Measurements from ENCODE around the gene RRP1B.
"Not testable (repeated sequence)": the region's sequence is repeated elsewhere in the genome, so short reads cannot be mapped to it uniquely, and the experiment has no call there.

The RRP1B gene

DNA sequence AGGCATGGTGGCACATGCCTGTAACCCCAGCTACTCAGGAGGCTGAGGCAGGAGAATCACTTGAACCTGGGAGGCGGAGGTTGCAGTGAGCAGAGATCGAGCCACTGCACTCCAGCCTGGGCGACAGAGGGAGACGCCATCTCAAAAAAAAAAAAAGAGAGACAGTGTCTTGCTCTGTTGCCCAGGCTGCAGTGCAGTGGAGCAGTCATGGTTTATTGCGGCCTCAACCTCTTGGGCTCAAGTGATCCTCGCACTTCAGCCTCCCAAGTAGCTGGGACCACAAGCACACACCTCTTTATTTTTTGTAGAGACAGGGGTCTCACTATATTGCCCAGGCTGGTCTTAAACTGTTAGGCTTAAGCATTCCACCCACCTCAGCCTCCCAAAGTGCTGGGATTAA lies 21.1 kb downstream of the RRP1B start:
- not testable (repeated sequence) for DNase-seq

DNA sequence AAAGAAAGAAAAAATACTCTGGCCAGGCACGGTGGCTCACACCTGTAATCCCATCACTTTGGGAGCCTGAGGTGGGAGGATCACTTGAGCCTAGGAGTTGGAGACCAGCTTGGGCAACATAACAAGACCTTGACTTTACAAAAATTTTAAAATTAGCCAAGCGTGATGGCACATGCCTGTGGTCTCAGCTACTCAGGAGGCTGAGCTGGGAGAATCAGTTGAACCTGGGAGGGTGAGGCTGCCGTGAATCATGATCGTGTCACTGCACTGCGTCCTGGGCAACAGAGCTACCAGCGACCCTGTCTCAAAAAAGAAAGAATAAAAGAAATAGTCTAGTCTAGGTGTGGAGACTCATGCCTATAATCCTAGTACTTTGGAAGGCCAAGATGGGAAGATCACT lies 22.3 kb downstream of the RRP1B start:
- no peak for DNase-seq

DNA sequence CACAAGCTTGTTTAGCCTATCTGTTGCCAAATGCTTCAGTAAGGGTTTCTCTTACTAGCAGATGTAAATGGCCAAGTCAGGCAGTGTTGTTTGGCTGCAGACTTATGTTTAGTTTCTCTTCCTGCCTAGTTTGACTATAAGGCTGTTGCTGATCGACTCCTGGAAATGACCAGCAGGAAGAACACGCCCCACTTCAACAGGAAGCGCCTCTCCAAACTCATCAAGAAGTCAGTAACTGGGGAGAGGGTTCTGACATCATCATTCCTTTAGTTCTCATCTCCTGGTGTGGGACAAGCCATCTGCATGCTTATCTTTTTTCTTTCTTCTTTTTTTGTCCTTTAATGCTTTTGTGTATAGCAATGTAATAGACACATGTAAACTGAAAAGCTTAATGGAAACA lies 25.1 kb downstream of the RRP1B start:
- DNase-seq, result no peak

DNA sequence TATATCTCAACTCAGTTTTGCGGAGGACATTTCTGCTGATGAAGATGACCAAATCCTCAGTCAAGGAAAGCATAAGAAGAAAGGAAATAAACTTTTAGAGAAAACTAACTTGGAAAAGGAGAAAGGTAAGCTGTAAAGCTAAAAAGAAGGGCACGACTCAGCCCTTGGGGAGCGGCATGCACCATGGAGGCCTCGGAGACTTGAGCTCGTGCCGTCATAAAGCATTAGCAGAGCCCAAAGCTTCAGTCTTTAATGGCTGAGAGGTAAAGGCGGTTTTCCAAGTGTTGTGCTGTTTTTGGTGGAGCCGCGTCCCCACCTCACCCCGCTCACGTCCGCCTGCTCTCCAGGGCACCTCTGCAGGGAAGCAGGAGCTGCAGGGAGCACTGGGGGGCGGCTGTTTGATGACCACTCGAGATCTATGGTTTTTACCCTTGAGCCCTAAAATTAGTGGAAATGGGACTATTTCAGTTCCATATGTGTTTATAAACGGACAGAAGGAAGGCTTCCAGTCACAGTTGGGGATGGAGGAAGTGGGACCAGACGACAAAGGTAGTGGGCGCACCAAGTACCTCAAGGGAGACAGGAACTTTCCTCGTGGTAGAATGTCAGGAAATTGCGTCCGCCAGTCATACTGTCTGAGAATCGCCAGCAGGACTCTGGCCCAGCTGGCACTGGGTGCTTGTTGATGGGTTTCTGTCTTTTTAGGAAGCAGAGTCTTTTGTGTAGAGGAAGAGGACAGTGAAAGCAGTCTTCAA lies 27.6 kb downstream of the RRP1B start:
- DNase-seq, result no peak

DNA sequence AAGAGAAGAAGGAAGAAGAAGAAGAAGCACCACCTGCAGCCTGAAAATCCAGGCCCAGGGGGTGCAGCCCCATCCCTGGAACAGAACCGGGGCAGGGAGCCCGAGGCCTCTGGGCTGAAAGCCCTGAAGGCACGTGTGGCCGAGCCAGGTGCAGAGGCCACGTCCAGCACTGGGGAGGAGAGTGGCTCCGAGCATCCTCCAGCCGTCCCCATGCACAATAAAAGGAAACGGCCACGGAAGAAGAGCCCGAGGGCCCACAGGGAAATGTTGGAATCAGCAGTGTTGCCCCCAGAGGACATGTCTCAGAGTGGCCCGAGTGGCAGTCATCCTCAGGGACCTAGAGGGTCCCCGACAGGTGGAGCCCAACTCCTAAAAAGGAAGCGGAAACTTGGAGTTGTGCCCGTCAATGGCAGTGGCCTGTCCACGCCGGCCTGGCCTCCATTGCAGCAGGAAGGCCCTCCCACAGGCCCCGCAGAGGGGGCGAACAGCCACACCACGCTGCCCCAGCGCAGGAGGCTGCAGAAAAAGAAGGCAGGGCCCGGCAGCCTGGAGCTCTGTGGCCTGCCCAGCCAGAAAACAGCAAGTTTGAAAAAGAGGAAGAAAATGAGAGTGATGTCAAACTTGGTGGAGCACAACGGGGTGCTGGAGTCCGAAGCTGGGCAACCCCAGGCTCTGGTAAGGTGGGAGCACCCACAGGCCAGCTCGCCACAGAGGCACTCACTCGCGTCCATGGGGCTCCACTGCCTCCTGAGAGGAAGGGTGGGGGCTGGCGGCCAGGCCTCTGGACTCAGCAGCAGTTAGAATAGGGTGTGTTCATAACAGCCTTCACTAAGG lies 28.4 kb downstream of the RRP1B start:
- no peak for DNase-seq

DNA sequence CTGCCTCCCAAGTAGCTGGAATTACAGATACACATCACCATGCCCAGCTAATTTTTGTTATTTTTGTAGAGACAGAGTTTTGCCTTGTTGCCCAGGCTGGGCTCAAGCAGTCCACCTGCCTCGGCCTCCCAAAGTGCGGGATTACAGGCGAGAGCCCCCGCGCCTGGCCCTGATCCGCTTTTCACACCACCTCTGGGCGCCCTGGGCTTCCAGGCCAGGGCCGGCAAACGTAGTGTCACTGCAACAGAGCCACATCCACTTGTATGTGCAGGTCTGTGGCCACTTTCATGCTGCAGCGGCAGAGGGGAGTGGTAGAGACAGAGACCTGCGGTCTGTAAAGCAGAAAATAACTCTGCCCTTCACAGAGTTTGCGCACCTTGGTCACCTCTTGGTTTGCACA lies 29.5 kb downstream of the RRP1B start:
- no peak for DNase-seq

DNA sequence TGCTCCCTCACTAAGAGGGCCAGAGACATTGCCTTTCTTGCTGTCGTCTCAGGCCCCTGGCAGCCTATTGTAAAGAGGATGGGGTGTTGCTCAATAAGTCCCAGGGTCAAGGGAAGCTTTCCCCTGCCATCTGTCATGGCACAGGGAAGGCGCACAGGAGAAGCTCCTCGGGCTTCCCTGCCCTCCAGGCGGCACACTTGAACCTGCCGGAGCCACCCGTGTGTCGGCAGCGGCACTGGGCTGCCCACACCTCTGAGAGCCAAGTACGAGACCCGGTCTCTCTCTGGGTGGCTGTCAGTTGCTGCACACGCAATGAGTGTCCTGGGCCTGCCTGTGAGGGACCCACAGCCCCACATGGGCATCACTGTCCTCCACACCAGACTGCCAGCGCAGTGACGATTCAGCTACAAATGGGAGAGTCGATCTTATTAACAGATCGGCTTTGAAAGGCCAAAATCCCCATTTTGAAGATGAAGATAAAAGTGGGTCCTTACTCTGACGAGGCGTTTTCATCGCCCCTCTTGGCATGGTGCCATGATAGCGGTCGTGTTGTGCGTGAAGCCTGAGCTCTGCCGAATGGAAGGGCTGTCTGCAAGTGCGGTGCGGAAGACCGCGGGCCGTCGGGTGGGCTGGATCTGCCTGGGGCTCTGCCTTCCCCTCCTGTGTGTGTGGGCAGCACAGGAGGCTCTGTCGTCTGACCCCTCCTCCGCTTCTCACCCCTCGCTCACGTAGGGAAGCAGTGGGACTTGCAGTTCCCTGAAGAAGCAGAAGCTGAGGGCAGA lies 30.4 kb downstream of the RRP1B start:
- DNase-seq, result no peak

DNA sequence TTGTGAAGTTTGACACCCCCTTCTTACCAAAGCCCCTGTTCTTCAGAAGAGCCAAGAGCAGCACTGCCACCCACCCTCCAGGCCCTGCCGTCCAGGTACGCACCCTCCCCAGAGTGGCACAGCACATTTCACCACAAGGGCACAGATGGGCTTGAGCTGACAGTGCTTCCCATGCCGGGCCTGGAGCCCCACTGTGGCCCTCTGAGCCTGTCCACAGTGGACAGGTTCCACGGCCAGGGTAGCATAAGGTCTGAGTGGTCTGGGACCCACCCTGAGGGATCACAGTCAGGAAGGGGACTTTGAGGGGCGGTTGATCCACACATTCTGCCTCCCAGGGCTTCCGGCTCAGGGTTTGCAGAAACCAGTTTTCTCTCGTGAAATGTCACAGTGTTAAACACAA lies 31.0 kb downstream of the RRP1B start:
- DNase-seq, result no peak

DNA sequence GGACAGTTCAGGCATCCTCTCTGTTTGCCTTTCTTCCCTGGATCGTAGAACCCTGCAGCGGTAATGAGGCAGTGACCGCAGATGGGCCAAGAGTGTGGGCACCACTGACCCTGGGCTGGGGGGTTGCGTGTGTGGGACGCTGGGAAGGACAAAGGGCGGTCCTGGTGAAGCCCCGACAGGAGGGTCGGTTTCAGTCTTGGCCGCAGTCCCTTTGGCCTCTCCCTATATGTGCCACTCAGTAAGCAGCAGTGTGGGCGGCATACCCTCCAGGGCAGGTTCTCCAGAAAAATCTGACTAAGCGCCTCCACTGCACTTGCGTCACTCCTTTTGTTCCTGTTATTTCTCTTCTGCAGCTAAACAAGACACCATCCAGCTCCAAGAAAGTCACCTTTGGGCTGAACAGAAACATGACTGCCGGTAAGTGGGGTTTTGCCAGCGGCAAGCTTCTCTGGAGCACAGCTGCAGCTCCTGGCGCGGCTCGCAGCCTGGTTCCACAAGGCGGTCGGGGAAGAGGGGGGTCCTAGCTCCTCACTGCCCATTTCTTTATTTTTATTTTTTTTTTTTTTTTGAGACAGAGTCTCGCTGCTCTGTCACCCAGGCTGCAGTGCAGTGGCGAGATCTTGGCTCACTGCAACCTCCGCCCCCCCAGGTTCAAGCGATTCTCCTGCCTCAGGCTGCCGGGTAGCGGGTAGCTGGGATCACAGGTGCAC lies 31.9 kb downstream of the RRP1B start:
- DNase-seq, result no peak

DNA sequence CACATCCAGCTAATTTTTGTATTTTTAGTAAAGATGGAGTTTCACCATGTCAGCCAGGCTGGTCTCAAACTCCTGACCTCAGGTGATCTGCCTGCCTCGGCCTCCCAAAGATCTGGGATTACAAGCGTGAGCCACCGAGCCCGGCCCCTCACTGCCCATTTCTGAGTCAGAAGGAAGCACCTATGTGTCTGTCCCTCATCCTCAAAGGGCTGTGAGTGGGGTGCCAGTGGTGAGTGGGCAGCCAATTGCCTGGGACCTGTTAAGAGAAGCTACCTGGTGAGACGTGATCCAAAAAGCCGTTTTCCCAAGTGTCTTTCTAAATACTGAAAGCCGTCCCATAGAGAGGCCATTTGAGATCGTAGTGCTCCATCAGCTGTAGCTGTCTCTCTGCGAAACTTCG lies 32.4 kb downstream of the RRP1B start:
- DNase-seq, result no peak

DNA sequence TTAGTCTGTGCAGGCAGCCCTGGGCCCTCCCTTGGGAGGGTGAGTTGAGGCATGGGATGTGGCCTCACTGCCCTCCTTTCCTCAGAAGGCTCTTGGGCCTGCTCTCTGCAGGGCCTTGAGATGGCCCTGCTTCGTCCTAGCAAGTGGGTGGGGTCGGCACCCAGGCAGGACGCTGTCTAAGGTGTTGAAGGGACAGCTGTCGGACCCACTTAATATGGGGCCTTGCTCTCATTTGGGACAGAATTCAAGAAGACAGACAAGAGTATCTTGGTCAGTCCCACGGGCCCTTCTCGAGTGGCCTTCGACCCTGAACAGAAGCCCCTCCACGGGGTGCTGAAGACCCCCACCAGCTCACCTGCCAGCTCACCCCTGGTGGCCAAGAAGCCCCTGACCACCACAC lies 33.6 kb downstream of the RRP1B start:
- no peak for DNase-seq

DNA sequence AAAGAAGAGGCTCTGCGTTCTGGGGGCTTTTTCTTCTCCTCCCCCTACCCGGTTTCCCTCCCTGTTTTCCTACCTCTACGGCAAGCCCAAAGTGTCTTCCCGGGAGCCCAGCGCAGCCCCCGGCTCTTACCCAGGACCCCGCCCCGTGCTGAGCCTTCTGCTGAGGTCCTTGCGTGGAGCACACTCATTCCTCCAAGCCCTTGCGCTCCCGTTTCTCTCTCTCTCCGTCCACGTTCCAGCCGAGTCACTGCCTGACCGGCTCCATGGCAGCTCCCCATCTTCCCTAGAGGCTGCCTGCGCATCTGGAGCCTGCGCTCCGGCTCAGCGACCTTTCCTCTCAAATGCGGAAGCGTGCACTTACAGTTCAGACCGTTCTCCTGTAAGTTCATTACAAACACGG lies 34.6 kb downstream of the RRP1B start:
- no peak for DNase-seq

DNA sequence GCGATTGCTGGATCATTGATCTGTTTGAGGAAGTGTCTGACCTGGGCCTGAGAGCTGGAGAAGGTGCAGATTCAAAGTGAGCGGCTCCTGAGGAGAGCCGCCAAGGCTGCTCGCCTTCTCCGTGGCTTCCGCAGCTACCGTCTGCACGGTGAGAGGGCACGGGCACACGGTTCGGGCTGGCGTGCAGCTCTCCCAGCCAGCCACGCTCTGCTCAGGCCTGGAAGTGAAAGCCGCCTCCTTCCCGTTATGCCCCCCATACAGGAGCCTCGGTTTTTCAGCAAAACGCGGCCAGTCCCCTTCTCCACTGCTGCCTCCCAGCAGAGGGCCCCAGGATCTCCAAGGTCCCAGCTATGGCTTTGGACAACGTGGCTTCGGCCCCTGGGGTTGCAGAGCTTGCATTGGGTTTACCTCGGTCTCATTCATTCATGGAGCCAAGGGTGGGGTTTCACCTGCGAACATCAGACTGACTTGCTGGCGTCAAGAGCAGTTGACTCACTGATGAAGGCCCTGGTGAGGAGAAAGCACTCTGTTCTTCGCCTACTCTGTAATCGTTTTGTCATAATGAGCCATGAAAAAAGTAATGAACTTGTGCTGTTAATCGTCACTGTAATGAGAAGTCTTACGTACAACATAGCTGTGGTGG lies 35.2 kb downstream of the RRP1B start:
- no peak for DNase-seq

DNA sequence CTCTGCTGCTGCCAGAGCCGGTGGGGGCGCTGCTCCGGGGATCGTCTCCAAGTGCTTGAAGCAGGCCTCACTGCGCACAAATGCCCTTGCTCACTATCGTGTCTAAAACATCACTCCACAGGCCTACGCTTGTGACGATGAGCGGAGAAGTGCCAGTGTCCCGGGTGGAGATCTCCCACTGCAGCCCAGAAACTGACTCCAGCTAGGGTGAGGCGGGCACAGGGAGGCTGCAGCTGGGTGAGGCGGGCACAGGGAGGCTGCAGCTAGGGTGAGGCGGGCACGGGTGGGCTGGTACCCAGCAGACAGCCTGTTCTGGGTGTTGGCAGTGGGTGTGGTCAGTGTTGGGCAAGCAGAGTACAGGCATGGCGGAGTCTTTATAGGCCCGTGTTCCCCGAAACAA lies 36.9 kb downstream of the RRP1B start:
- DNase-seq, result no peak

DNA sequence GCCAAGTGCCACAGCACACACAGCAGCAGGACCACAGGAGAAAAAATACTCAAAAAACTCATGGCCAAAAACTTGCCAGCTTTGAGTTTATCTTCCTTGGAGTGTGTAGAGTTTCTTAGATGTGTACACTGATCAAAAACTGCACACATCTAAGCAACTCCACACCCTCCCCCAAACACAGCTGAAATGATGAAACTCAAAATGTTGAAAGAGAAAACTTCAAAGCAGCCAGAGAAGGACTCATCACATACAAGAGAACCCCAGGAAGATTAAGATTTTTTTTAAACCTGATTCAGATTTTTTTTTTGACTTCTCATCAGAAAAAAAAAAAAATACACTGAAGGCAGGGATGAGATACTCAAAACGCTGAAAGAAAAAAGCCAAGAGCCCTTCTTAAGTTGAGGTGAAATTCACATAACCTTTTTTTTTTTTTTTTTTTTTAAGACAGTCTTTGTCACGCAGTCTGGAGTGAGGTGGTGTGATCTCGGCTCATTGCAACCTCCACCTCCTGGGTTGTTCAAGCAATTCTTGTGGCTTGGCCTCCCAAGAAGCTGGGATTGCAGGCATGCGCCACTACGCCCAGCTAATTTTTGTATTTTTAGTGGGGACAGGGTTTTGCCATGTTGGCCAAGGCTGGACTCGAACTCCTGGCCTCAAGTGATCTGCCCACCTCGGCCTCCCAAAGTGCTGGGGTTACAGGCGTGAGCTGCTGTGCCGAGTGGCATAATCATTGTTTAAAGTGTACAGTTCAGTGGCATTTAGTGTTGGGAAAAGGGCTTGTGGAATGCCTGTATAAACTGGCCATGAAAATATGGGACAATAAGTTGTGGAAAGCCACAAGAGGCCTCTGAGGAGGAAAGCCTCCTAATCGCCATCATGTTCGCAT lies 38.6 kb downstream of the RRP1B start:
- DNase-seq, result no peak

DNA sequence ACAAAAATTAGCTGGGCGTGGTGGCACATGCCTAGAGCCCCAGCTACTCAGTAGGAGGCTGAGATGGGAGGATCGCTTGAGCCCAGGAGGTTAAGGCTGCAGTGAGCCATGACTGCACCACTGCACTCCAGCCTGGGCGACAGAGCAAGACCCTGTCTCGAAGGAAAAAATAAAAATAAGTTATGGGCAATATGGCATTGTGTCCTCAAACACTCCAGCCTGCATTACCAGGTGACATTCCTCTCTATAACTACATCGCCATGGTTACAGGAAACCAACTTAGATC lies 40.1 kb downstream of the RRP1B start:
- DNase-seq, result not testable (repeated sequence)

DNA sequence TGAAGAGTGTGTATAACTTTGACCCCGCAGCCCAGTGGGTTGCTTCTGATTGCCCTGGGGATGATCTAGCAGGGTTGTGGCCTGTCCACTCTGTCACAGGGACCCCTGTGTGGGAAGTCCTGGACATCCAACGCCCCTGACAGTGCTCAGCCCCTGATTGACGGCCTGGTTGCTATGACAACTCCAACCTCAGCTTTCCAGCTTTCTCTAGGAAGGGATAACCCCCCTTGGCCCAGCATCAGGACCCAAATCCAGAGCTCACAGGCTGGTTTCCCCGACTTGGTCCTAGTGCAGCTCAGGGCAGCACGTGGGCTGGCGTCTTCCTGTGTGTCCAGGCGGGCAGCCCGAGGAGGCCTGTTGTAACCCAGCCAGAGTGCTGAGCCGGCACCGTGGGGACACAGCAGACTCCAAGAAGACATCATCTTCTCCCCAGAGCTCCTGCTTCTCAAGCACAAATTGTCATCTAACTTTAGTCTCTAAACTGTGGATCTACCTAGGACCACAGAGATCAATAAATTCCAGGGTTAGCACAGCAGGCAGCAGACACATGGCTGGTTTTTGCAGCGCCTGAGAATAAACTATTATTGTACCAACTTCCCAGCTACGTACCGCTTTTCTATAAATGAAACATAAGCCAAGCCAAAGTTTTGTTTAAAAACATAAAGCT lies 40.7 kb downstream of the RRP1B start:
- no peak for DNase-seq

DNA sequence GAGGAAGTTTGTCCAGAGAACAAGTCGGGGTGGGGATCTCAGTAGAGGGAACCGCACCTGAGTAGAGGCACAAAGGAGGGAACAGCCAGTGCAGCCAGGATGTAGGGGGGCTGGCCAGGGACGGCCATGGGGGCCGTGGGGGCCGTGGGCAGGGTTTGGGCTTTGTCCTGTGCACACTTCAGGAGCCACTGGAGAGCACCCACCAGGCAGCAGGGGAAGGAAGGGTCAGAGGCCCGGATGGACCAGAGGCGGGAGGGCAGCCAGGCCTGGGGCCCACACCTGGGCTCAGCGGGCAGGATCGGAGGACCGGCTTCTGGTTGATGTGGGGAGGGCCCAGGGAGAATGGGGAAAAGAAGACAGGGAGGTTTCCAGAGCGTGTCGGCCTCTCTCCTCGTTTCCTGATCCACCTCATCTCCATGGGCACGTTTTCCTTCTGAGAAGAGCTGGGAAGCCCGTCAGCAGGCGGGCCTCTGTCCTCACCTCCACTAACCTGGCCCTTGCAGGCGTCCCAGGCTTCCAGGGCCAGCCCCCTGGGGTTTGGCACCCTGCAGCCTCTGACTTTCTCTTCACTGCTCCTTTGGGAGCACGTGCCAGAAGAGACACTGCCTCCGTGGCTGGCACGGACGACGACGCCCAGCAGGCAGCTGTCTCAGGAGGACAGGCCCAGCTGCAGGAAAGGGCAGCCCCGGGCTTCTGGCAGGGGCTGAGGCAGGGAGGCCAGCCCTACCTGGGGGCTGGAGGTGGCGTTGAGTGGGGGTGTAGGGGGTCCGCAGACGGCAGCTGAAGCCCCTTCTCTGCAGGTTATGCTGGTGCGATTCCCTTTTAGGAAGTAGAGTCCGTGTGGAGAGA lies 42.8 kb downstream of the RRP1B start:
- DNase-seq, result no peak

DNA sequence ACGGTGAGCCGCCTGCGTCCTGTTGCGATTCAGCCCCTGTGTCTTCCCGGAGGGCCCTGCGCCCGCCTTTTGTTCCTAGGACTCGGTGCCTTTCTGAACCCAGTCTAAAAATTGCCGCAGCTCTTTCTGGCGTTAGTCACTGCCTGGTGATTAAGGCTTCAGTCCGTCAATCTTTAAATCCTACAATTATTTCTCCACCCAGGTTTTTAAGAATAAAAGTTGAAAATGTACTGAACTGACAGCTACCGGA lies 43.4 kb downstream of the RRP1B start:
- no peak for DNase-seq
